GM23248 (cell line): ENCODE results near the gene LBP. TPM values are rescaled to one million over a fixed set of nuclear protein-coding genes. Genes with fewer than 3 reads are reported as not detected.

Experiments
- DNase-seq: peaks from one replicate; pipeline ENCODE4 v3.0.0-alpha.2; 2015
- H2AFZ ChIP-seq: fragments of 200-600 bp; sonication (generic); 2 replicates; pipeline ENCODE4 v1.6.1; 2016; ENCODE audit warnings: antibody characterized with exemption
- H3F3A ChIP-seq: fragments of 200-600 bp; sonication (generic); 2 replicates; pipeline ENCODE4 v1.6.1; 2016; ENCODE audit warnings: mild to moderate bottlenecking, antibody characterized with exemption, mixed run types; ENCODE audit not compliant: insufficient read depth
- H3K27ac ChIP-seq: fragments of 200-600 bp; sonication (generic); 2 replicates; pipeline ENCODE4 v1.5.1; 2016; ENCODE audit warnings: mild to moderate bottlenecking
- H3K27me3 ChIP-seq: fragments of 200-600 bp; sonication (generic); replicated peaks from 2 replicates; pipeline ENCODE4 v1.6.1; 2016; ENCODE audit warnings: mild to moderate bottlenecking; ENCODE audit not compliant: insufficient read depth
- H3K36me3 ChIP-seq: fragments of 200-600 bp; sonication (generic); 2 replicates; pipeline ENCODE4 v1.6.1; 2016; ENCODE audit warnings: low read depth, mild to moderate bottlenecking
- H3K4me1 ChIP-seq: fragments of 200-600 bp; sonication (generic); 2 replicates; pipeline ENCODE4 v1.6.1; 2016; ENCODE audit warnings: mild to moderate bottlenecking; ENCODE audit not compliant: insufficient read depth
- H3K4me2 ChIP-seq: fragments of 200-600 bp; sonication (generic); one replicate; pipeline ENCODE4 v1.6.1; 2016; ENCODE audit warnings: mild to moderate bottlenecking; ENCODE audit not compliant: unreplicated experiment
- H3K4me3 ChIP-seq: fragments of 200-600 bp; sonication (generic); 2 replicates; pipeline ENCODE4 v1.5.1; 2016; ENCODE audit warnings: mild to moderate bottlenecking
- H3K79me2 ChIP-seq: fragments of 200-600 bp; sonication (generic); 2 replicates; pipeline ENCODE4 v1.6.1; 2016; ENCODE audit warnings: mild to moderate bottlenecking; ENCODE audit not compliant: insufficient read depth
- H3K9ac ChIP-seq: fragments of 200-600 bp; sonication (generic); 2 replicates; pipeline ENCODE4 v1.6.1; 2016; ENCODE audit warnings: mild to moderate bottlenecking
- H3K9me2 ChIP-seq: fragments of 200-600 bp; sonication (generic); 2 replicates; pipeline ENCODE4 v1.6.1; 2016; ENCODE audit warnings: mixed run types, mild to moderate bottlenecking, moderate library complexity; ENCODE audit not compliant: insufficient read depth
- H3K9me3 ChIP-seq: fragments of 200-600 bp; sonication (generic); one replicate; pipeline ENCODE4 v1.6.1; 2017; ENCODE audit warnings: low read depth
- H4K20me1 ChIP-seq: fragments of 200-600 bp; sonication (generic); 2 replicates; pipeline ENCODE4 v1.6.0; 2016; ENCODE audit not compliant: insufficient read depth
- EZH2 ChIP-seq: fragments of 200-600 bp; sonication (generic); IDR thresholded peaks from 2 replicates; pipeline ENCODE4 v1.6.1; 2018; ENCODE audit warnings: antibody characterized with exemption, mild to moderate bottlenecking; ENCODE audit not compliant: insufficient read depth, poor library complexity, severe bottlenecking
- EZH2phosphoT487 ChIP-seq: fragments of 200-600 bp; sonication (generic); IDR thresholded peaks from 2 replicates; pipeline ENCODE4 v1.6.1; 2018; ENCODE audit warnings: antibody characterized with exemption, moderate library complexity, mild to moderate bottlenecking, low read depth; ENCODE audit not compliant: insufficient read depth
- whole genome bisulfite sequencing, 2 experiments: methylation state at CpG; one replicate each; pipeline ENCODE4 v1.1.6; 2015 to 2017; ENCODE audit warnings: low lambda C conversion rate in 2 of 2, low coverage in 1 of 2; ENCODE audit errors: missing lambda C conversion rate in 2 of 2; 5-methylcytosine and 5-hydroxymethylcytosine counted together
- in situ Hi-C: fragments of 300-500 bp; cut with MboI; formaldehyde crosslinking; loops from 2 replicates; pipeline ENCODE4 v1.15.0; 2020
- polyA plus RNA-seq: library from polyadenylated mRNA; unstranded; fragments of >200 nt; fragmentation: Nextera tagmentation; extraction: Ambion mirVana; gene quantifications from 2 replicates; pipeline ENCODE4 v1.2.1, GENCODE V29; 2016
- total RNA-seq: library from RNA; depleted of rRNA; stranded (reverse); fragments of >200 nt; shearing (Covaris generic); gene quantifications from 2 replicates; pipeline ENCODE4 v1.2.3, GENCODE V29; 2014

LBP gene
- total and polyA plus RNA-seq, 2 experiments from 2014 or later, result not detected

GRCh38 chr20:38300438-38300837, 45.8 kb upstream of the LBP start:
- Histone ChIP-seq H3K4me3 (no peak overlapping the region), H3F3A (no peaks in the 10 kb centered on the region), H3K9ac (no peak overlapping the region), H3K27me3 (no peaks in the 10 kb centered on the region), H3K4me1 (peaks cover 9% of the 10 kb centered on the region), H2AFZ (no peak overlapping the region), H4K20me1 (no peaks in the 10 kb centered on the region), H3K79me2 (no peaks in the 10 kb centered on the region), H3K9me2 (no peaks in the 10 kb centered on the region), H3K9me3 (no peaks in the 10 kb centered on the region), H3K36me3 (no peaks in the 10 kb centered on the region), H3K4me2 (no peak overlapping the region), H3K27ac (no peak overlapping the region)
- 96 to 97% methylated on average over 4 of the region's 4 CpGs for WGBS, 2 experiments
- TF ChIP-seq EZH2 (no peak), EZH2phosphoT487 (no peak)
- DNase-seq, result no peak
- in situ Hi-C loops, result no loop called here

- WGBS, 2 experiments, result 86 to 89% methylated on average over 3 of the region's 3 CpGs
- in situ Hi-C loops, result no loop called here
- H3K4me2 ChIP-seq, result no peak overlapping the region
These were observed 45.0 kb upstream of the LBP start for GRCh38 chr20:38301309-38301708.

GRCh38 chr20:38302786-38303185, 43.5 kb upstream of the LBP start:
- Histone ChIP-seq H3K9me2 (no peaks in the 10 kb centered on the region), H3K4me2 (no peak overlapping the region), H3K79me2 (no peaks in the 10 kb centered on the region), H3K27me3 (no peaks in the 10 kb centered on the region), H3F3A (no peaks in the 10 kb centered on the region), H3K4me3 (no peak overlapping the region), H3K4me1 (peaks cover 15% of the 10 kb centered on the region), H4K20me1 (no peaks in the 10 kb centered on the region), H3K36me3 (no peaks in the 10 kb centered on the region), H3K27ac (no peak overlapping the region), H2AFZ (no peak overlapping the region), H3K9me3 (no peaks in the 10 kb centered on the region), H3K9ac (no peak overlapping the region)
- WGBS, 2 experiments, result 40 to 42% methylated on average over 11 of the region's 11 CpGs
- in situ Hi-C loops, result no loop called here
- DNase-seq, result no peak
- TF ChIP-seq EZH2phosphoT487, result no peak
- TF ChIP-seq EZH2, result no peak

More at GRCh38 chr20:38301309-38301708, 45.0 kb upstream of the LBP start:
- no peak overlapping the region for H3K9ac ChIP-seq
- no peaks in the 10 kb centered on the region for H3K27me3 ChIP-seq
- H3K27ac ChIP-seq, result no peak overlapping the region
- H3K4me3 ChIP-seq, result no peak overlapping the region
- DNase-seq, result no peak
- peaks cover 9% of the 10 kb centered on the region for H3K4me1 ChIP-seq
- no peaks in the 10 kb centered on the region for H3K36me3 ChIP-seq
- H3K9me3 ChIP-seq, result no peaks in the 10 kb centered on the region
- TF ChIP-seq EZH2 (no peak), EZH2phosphoT487 (no peak)
- H2AFZ ChIP-seq, result no peak overlapping the region
- H3F3A ChIP-seq, result no peaks in the 10 kb centered on the region
- no peaks in the 10 kb centered on the region for H3K9me2 ChIP-seq
- no peaks in the 10 kb centered on the region for H3K79me2 ChIP-seq
- H4K20me1 ChIP-seq, result no peaks in the 10 kb centered on the region

DNA sequence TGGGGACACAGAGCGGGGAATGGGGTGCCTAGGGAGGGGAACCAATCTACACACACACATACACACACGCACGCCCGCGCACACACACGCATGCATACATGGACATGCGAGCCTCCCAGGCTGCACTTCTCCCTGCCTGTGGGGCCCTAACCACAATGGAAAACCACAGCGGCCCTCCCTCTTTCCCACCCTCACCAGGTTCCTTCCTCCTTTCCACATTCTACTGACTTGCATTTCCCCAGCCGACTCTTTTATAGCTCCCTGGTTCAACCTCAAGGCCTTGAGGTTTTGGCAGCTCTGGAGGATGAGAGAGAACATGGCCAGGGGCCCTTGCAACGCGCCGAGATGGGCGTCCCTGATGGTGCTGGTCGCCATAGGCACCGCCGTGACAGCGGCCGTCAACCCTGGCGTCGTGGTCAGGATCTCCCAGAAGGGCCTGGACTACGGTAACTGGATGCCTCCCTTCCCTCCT, 42.3 kb upstream of the LBP start, which contains the start of gene BPI:
Gene BPI (plus strand): TSS at position 249 of the 472 bp plus-strand sequence. CDS start 68 bp downstream, at position 317.
- Histone ChIP-seq H3K4me1 (peaks cover 12% of the 10 kb centered on the region), H3K4me2 (no peak within 1 kb of the TSS), H3K36me3 (no peaks in the 10 kb centered on the region), H3K9me3 (no peaks in the 10 kb centered on the region), H3K9ac (no peak within 1 kb of the TSS), H2AFZ (no peak within 1 kb of the TSS), H3K27me3 (no peaks in the 10 kb centered on the region), H3K9me2 (no peaks in the 10 kb centered on the region), H3K79me2 (no peaks in the 10 kb centered on the region), H3F3A (no peaks in the 10 kb centered on the region), H3K4me3 (no peak within 1 kb of the TSS), H3K27ac (no peak within 1 kb of the TSS), H4K20me1 (no peaks in the 10 kb centered on the region)
- in situ Hi-C loops, result no loop called here
- 84 to 86% methylated on average over 19 to 21 of the region's 21 CpGs for WGBS, 2 experiments
- TF ChIP-seq EZH2 (no peak), EZH2phosphoT487 (no peak)
- DNase-seq, result no peak
